GM18517 (cell line): ENCODE measurements around the gene SRPK1.

ENCODE experiments used
- ATAC-seq: cut with Tn5 transposase; IDR thresholded peaks from one replicate; pipeline ENCODE4 v1.9.1; 2021; ENCODE audit warnings: mild to moderate bottlenecking, moderate library complexity; ENCODE audit not compliant: unreplicated experiment

SRPK1 gene

DNA sequence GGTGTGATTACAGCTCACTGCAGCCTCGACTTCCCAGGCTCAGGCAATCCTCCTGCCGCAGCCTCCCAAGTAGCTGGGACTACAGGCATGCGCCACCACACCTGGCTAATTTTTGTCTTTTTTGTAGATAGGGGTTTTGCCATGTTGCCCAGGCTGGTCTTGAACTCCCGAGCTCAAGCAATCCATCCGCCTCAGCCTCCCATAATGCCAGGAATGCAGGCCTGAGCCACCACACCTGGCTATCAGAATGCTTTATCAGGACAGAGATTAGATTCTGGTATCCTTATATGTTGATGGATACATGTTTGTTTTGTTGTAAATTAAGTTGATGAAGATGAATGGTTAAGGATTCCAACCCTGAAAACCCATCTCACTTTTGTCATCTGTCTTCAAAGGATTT is 91.6 kb downstream of the SRPK1 start:
- ATAC-seq = no peak

DNA sequence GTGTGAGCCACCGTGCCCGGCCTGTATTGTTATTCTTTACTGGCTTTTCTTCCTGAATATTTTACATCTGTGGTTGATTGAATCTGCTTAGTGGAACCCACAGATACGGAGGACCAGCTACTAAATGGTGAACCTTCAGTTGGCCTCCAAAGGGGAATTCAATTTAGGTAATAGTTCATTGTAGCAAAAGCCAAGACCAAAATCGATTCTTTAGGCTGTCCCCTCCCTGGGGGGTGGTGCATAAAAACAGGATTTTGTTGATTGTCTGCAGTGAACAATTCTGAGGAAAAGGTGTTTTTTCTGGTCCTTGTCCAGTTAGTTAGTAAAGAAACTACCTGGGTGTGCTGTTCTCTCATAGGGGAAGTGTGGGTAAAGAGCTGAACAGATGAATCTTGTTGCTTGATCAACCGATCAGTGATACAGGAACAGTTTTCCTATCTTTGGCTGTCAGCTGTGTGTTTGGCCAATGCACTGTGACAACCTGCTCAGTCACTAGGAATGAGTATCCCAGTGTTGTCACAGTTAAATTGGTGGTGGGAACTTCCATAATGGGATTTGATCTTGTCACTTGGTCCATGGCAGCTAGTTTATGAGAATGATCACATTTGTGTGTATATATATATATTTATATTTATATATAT is 96.2 kb downstream of the SRPK1 start:
- ATAC-seq = no peak

DNA sequence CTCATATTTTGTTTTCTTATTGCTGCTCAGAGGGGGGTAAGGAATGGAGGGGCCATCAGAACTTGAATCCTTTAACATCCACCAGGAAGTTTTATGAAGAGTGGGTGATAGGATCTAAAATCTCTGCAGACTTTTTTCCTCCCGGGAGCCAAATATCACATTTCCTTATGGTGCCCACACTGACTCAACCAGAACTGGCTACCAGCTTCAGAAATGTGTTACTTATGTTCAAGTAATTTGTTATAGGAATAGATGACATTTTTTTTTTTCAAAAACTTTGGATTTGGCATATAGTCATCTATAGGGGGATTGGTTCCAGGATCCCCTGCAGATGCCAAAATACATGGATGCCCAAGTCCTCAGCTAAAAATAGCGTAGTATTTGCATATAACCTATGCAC is 97.3 kb downstream of the SRPK1 start:
- no peak for ATAC-seq

DNA sequence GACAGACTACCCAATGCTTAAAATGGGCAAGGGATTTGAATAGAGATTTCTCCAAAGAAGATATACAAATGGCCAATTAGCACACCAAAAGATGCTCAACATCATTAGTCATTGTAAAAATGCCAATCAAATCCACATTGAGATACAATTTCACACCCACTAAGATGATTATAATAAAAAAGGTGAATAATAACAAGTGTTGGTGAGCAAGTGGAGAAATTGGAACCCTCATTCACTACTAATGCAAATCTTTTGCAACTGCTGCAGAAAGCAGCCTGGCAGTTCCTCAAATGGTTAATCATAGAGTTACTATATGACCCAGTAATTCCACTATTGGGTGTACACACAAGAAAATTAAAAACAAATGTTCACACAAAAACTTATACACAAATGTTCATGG is 103.4 kb downstream of the SRPK1 start:
- no peak for ATAC-seq

DNA sequence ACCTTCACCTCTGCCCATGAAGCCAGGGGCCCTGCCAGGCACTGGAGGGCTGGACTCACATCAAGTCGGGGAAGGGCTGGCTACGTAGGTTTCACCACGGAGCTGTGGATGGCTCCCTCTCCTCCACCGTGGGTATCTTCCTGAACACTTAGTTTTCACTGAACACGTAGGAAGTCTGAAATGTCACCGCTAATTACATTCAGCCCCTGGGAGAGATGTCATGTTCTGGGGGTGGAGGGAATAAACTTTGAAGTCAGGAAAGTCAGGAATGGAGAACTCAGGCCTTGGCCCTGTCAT is 109.3 kb downstream of the SRPK1 start:
- no peak for ATAC-seq

DNA sequence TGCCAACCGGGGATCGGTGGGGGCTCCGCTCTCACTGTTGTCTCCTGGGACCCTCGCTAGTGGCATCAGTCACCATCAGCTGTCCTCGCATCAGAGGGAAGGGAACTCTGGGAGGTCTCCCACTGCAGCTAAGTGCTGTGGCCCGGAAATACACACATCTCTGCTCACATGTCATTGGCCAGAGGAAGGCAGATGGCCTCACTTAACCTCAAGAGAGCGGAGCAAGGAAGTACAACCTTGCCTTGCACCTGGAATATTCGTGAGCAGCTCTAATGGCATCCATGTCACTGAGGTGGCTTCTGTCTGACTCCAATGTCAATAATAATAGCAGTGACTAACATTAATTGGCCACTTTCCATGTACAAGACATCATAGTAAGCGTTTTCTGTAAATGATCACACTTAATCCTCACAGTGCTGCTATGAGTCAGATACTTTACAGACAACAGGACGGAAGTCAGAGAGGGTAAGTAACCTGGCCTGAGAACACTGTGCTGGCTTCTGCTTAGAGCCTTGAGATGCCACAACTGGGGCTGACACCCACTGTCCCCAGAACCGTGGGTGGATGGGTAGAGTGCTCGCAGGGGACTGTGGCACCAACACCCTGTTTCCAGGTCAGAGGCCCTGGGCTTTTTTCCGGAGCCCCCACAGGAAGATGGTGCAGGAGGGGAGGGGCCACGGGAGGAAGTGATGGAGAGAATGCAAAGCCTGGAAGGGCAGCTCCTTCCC is 109.8 kb downstream of the SRPK1 start:
- no peak for ATAC-seq

DNA sequence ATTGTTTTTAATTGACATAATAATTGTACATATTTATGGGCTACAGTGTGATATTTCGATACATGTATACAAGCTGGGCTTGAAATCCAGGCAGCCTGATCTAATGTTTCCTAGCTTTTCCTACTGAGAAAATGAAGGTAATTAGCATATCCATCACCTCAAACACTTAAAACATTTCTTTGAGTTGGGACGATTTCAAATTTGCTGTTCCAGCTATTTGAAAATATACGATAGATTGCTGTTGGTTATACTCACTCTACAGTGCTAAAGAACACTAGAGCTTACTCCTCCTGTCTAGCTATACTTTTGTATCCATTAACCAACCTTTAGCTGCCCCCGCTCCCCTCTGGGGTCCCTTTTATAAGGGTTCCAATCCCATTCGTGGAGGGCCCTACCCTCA is 111.1 kb downstream of the SRPK1 start:
- ATAC-seq = no peak

DNA sequence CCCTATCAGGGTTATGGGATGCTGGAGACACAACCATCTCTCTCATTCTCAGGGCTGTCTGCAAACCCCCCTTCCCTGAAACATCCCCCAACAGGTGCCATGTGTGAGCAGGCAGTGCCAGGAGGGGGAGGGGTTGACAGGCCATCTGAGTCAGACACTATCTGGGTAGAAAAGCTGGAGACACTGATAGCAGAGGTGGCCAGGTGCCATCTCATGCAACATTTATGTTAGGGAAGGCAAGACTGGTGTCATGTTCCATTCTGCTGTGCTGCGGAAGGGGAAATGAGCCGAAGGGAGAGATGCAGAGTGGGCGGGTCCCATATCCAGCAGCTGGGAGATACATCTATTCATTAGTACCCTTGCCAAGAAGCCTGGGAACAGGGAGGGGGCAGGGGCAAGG is 112.2 kb downstream of the SRPK1 start:
- ATAC-seq = no peak

DNA sequence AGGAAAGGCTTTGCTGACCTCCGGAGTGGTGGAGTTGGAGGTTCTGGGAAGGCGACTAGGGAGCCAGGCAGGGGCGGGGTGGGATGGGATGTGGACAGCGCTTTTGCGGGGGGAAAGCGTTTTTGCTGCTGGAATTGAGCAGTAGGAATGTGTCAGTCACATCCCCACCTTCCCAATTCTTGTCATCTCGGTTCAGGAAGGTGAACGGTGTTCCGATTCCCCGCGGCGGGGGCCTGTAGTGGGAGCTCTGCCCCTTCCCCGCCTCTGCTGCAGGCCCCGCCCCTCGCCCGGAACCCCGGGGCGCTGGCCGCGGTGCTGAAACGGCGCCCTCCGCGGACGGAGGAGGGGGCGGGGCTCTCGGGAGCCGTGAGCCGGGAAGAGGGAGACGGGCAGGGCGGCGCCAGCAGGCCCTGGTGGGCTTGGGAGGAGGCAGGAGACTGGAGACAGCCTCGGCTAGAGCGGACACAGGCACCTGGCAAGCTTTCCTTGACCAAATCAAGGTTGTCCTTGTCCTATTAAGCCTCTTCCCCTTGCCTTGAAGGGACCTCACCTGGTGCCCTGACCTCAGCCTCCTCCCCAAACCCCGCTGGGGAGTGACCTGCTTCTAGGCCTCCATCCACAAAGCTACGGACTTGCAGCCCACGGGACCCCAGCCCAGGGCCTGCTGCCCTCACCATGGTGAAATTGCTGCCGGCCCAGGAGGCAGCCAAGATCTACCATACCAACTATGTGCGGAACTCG is 115.7 kb downstream of the SRPK1 start, which contains the start of gene LHFPL5:
Gene LHFPL5, plus strand, starts transcription at position 357 of the 741 bp plus-strand sequence. Its CDS starts 319 bp downstream, at position 676.
- no peak for ATAC-seq

DNA sequence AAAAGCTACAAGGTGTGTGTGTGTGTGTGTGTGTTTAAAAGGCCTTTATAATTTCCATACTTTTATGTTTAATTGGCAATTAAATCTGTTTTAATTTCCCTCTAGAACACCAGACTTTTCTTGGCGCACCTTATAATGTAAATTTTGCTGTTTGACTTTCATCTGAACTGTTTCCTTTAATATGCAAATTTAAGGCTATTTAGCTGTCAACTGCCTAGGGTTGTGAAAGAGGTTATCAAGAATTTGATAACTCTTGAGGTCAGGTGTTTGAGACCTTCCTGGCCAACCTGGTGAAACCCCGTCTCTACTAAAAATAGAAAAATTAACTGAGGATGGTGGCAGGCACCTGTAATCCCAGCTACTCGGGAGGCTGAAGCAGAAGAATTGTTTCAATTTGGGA is 119.8 kb downstream of the SRPK1 start:
- no peak for ATAC-seq

DNA sequence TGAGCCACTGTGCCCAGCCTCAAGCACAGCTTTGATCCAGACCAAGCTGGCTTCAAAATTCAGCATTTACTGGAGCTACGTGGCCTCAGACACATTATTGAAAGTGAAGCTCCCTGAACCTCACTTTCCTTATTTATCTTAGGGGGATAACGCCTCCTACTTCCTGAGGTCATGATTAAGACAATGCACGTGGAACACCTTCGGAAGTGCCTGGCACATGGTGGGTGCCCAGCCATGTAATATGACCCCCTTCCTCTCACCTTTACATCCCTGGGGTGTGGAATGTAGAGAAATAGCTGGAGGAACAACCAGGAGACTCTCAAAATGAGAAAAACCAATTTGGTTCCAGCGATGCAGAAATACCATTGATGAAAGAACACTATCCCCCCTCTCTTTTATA is 122.2 kb downstream of the SRPK1 start:
- ATAC-seq = no peak

DNA sequence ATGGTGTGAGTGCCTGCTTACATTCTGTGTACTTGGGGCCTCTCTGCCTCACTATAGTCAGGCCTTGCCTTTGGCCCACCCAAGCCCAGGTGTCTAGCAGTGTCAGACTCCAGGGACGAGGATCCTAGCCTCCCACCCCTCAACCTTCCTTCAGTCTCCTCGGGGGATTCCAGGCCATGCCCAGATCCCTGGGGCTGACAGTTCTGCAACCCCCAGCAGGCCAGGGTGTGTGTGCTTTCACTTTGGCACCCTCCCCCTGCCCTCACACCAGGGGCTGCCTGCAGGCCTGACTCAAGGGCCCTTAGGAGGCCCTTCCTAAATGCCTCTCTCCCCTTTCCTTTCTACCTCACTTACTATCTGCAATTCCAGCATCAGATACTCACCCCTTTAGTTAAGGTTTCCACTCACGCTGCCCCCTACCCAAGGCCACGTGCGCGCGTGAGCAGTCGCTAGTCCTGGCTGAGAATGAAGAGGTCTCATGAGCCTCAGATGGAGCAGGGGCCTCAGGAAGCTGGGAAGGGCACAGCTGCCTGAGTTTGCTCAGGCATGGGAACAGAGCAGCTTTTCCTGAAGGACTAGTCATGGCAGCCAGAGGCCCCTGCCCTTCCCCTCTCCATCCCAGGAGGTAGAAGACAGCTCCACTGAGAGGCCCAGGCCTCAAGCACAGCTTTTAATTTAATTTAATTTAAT is 122.9 kb downstream of the SRPK1 start:
- ATAC-seq = no peak

DNA sequence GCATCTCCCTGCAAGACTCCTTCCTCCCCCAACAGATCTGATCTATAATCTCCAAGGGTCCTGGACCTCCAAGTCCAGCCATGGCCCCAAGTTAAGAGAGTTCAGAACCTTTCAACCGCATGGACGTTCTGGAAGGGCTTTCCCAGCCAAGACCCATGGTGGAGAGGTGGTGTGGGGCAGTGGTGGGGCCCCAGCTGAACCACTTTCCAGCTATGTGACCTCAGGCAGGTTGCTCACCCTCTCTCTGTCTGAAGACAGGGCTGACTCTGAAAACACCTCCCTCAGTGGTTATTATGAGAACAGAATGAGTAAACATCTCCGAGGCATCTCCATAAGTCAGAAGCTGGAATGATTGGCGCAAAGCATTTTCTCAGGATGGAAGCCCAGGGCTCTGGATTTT is 124.7 kb downstream of the SRPK1 start:
- ATAC-seq = no peak

DNA sequence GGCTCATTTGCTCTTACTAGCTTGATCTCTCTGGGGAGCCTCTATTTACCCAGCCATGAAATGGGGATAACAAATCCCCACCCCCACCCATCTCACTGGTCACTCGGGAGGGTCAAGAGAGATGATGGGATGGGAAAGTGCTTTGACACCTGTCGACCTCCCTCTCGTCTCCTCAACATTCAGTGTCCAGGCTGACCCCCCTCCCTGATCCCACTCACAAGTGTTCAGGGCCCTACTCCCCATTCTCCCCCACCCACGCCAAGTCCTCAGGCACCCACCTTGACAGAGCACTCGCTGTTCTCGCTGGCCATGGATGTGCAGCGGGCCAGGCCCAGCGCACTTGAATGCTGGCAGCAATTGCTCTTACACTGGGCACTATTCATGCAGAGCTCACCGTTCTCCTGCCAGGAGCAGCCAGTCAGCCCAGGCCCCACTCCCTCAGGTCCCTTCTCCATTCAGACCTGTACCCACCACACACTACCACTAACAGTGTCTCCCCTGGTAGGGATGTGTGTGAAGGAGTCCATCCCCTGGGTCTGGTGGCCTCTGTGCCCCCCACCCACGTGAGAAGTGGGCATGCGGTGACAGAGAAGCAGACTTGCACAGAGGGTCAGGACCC is 125.3 kb downstream of the SRPK1 start:
- ATAC-seq = no peak

DNA sequence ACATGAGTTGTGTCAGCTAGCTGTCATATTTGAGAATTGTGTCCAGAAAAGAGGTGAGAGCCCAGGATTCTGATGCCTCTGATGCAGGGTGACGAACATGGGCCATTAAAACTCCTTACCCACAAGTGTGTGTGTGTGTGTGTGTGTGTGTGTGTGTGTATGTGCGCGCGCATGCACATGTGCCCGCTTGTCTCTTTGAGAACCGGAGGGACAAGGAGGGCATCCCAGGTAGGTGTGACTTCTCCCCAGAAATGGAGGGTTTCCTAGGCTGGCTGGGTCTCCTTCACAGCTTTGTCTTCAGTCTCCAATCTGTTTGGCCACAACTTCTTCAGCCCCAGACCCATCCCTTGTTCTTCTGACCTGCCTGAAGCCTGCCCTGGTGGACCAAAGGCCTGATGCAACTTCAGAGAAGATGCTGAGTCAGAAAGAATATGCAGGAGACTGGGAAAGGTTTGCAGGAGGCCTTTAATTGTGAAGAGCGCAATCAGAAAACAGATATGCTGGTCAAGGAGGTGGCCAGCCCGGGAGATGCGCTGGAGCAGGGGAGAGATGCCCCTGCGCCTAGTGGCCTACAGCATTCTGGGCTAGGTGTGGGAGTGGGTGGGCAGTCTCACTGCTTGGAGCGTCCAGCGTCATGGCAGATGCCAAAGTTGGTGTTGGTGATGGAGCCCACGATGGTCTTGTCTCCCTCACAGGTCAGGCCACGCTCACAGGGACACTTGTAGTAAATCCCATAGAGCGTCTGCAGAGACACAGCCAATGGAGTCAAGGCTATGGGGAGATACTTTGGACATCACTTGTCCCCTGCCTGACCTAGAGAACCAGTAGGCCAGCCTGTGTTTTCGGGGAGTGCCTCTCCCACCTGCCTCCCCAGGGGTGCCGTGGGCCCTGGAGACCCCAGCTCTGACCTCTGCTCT is 126.1 kb downstream of the SRPK1 start:
- ATAC-seq = no peak

DNA sequence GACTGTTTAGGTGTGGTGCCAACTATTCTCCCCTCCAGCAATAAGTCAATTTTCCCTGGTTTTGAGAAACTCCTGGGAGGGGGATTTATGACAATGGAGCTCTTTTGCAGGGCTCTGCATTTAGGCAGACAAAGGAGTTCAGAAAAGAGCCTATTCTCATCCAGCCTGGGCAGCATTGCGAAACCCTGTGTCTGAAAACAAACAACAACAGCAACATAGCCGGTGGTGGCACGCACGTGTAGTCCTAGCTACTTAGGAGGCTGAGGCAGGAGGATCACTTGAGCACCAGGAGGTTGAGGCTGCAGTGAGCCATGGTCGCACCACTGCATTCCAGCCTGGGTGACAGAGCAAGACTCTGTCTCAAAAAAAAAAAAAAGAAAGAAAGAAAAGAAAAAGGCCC is 130.2 kb downstream of the SRPK1 start:
- no peak for ATAC-seq

DNA sequence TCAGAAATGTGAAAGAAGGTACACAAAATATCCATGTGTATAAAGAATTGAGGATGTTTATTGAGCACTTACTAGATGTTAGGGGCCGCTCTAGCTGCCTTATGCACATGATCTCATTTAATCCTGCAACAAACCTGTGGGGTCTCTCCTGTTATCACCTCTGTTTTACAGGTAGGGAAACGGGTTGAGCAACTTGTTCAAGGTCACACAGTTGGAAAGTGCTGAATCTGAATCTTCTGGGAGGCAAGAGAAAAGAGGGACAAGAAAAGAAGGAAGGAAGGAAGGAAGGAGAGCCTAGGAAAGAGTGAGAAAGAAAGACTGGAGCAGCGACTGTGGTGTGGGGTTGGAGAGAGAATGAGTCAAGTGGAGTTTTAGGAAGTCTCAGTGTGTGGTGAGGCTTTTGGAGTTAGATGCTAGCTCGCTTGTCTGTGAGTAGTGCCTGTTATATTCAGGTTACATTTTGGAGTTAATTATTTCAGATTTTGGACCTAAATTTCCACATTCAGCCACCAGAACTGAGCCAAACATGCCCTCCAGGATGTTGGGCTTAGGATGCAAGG is 132.4 kb downstream of the SRPK1 start:
- no peak for ATAC-seq

DNA sequence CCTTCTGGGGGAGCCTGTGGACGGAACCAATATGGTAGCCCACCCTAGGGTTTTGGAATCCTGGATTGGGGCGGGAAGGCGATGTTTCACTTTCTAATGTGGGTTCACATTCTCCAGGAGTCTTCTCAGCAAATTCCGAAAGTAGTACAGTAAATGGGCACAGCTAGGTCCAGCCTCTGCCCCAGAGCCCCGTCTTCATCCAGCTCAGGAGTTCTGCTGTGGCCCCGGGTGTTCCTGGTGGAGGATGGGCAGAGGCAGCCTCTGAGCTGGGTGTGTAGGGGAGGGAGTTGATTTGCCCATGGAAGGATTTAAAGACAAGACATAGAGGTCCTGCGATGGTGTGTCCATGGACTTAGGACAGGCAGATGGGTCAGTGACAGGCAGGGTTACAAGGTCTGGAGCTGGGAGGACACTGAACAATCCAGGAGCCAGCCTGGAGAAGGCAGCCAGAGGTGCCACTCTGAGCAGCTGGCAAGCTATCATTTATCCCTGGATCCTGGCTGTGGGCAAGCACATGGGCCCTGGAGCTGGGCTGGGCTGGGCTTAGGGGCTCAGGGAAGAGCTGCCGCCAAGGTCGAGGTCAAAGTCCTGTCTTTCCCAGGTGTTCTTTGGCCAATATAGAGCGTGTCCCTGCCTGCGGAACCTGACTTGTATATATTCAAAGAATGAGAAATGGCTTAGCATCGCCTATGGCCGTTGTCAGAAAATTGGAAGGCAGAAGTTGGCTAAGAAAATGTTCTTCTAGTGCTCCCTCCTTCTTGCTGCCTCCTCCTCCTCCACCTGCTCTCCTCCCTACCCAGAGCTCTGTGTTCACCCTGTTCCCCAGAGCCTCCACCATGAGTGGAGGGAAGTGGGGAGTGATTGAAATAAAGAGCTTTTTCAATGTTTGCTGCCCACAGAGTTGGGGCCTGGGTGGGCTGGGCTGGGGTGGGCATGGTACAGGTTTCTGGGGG is 133.4 kb downstream of the SRPK1 start:
- no peak for ATAC-seq

DNA sequence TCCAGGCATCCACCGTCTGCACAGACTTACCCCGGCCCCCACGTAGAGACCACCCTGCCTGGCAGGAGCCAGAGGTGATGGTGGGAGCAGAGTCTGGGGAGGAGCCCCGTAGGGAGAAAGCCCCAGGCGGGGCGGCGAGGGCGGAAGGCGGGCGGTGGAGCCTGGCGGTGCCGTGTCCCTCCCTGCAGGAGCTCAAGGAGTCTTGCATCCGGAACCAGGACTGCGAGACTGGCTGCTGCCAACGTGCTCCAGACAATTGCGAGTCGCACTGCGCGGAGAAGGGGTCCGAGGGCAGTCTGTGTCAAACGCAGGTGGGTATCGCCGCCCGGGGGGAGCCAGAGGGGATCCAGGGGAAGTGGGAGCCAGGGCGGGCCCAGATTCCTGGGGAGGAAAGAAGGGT is 134.1 kb downstream of the SRPK1 start:
- no peak for ATAC-seq
